ENCODE results near the gene APEH. TPM values are rescaled to one million over a fixed set of nuclear protein-coding genes. Genes with fewer than 3 reads are reported as not detected.

Gene APEH
- polyA plus RNA-seq, 3 donors, result 66.1 to 105 (median 92.6) TPM

GRCh38 chr3:49659756-49660155 lies 14.4 kb upstream of the APEH start:
- Histone ChIP-seq H2AFZ (ENCODE audit: insufficient read depth, low read depth, low read length, poor library complexity, severe bottlenecking) (no peak overlapping the region), H4K20me1 (ENCODE audit: insufficient read depth, low read length) (no peaks in the 10 kb centered on the region), H3K4me2 (replicated peaks; ENCODE audit: extremely low read depth, low read length, poor library complexity, severe bottlenecking) (no peak overlapping the region), H3K27me3 (ENCODE audit: control insufficient read depth in 2 of 2, insufficient read depth in 2 of 2, low read length in 2 of 2) (peaks cover 0 to 2% of the 10 kb centered on the region in 2 donors), H3K36me3 (replicated peaks in 1 of 2; ENCODE audit: control insufficient read depth in 1 of 2, insufficient read depth in 2 of 2, low read length in 2 of 2) (no peaks in the 10 kb centered on the region), H3K9ac (ENCODE audit: insufficient read depth, low read length, poor library complexity, severe bottlenecking) (no peak overlapping the region), H3K4me3 (replicated peaks in 1 of 3; ENCODE audit: low read depth in 2 of 3, low read length in 3 of 3) (no peak overlapping the region), H3K27ac (ENCODE audit: low read depth in 1 of 2, low read length in 2 of 2) (no peak overlapping the region), H3K79me2 (ENCODE audit: insufficient read depth, low read length) (no peaks in the 10 kb centered on the region), H3K9me3 (replicated peaks in 1 of 2; ENCODE audit: control insufficient read depth in 1 of 2, insufficient read depth in 1 of 2, low read length in 2 of 2) (no peaks in the 10 kb centered on the region), H3K4me1 (ENCODE audit: control insufficient read depth in 1 of 2, insufficient read depth in 2 of 2, low read length in 2 of 2) (peaks cover 0 to 10% of the 10 kb centered on the region in 2 donors)
- no peaks in the 10 kb centered on the region for H3K9me3 Mint-ChIP-seq
- no peak overlapping the region for H3K4me3 Mint-ChIP-seq
- H3K36me3 Mint-ChIP-seq, result no peaks in the 10 kb centered on the region
- H3K27me3 Mint-ChIP-seq (ENCODE audit: low read depth in 3 of 3), result peaks cover 2 to 7% (median 4%) of the 10 kb centered on the region in 3 donors
- TF ChIP-seq CTCF (IDR thresholded peaks at IDR 0.05), result no peak
- peaks cover 11% of the 10 kb centered on the region for H3K4me1 Mint-ChIP-seq
- no peak for DNase-seq
- 82% methylated on average over 4 of the region's 4 CpGs for WGBS (ENCODE audit: insufficient coverage)
- peak overlapping the region in 1 of 7 donors; percentile 53 for H3K27ac Mint-ChIP-seq
- intact Hi-C loops (cut with micrococcal nuclease), result no loop called here

- intact Hi-C loops (cut with micrococcal nuclease), result no loop called here
- Histone ChIP-seq H3K9ac (ENCODE audit: insufficient read depth, low read length, poor library complexity, severe bottlenecking) (no peak overlapping the region), H3K27ac (ENCODE audit: low read depth in 1 of 2, low read length in 2 of 2) (no peak overlapping the region), H3K79me2 (ENCODE audit: insufficient read depth, low read length) (no peaks in the 10 kb centered on the region), H2AFZ (ENCODE audit: insufficient read depth, low read depth, low read length, poor library complexity, severe bottlenecking) (no peak overlapping the region), H3K36me3 (replicated peaks in 1 of 2; ENCODE audit: control insufficient read depth in 1 of 2, insufficient read depth in 2 of 2, low read length in 2 of 2) (no peaks in the 10 kb centered on the region), H3K9me3 (replicated peaks in 1 of 2; ENCODE audit: control insufficient read depth in 1 of 2, insufficient read depth in 1 of 2, low read length in 2 of 2) (no peaks in the 10 kb centered on the region), H4K20me1 (ENCODE audit: insufficient read depth, low read length) (no peaks in the 10 kb centered on the region), H3K4me1 (ENCODE audit: control insufficient read depth in 1 of 2, insufficient read depth in 2 of 2, low read length in 2 of 2) (peaks cover 0 to 13% of the 10 kb centered on the region in 2 donors), H3K27me3 (ENCODE audit: control insufficient read depth in 2 of 2, insufficient read depth in 2 of 2, low read length in 2 of 2) (peaks cover 0 to 2% of the 10 kb centered on the region in 2 donors), H3K4me2 (replicated peaks; ENCODE audit: extremely low read depth, low read length, poor library complexity, severe bottlenecking) (no peak overlapping the region), H3K4me3 (replicated peaks in 1 of 3; ENCODE audit: low read depth in 2 of 3, low read length in 3 of 3) (no peak overlapping the region)
- H3K27me3 Mint-ChIP-seq (ENCODE audit: low read depth in 3 of 3), result peaks cover 4 to 7% (median 4%) of the 10 kb centered on the region in 3 donors
- 95% methylated on average over 11 of the region's 14 CpGs for WGBS (ENCODE audit: insufficient coverage)
- H3K4me3 Mint-ChIP-seq, result no peak overlapping the region
- no peak for DNase-seq
- H3K27ac Mint-ChIP-seq, result no peak overlapping the region
- H3K4me1 Mint-ChIP-seq, result peaks cover 14% of the 10 kb centered on the region
- no peak for TF ChIP-seq CTCF (IDR thresholded peaks at IDR 0.05)
- no peaks in the 10 kb centered on the region for H3K36me3 Mint-ChIP-seq
- H3K9me3 Mint-ChIP-seq, result no peaks in the 10 kb centered on the region
These were observed 12.9 kb upstream of the APEH start for GRCh38 chr3:49661281-49661680.

Data from CD14-positive monocyte (primary cell).